ENCODE data around the gene IRX3.

GRCh38 chr16:54327609-54328008, 41.0 kb upstream of the IRX3 start:
- TF ChIP-seq CTCF (conservative IDR thresholded peaks at IDR 0.05; ENCODE audit: low read depth in 2 of 2), result no peak
- no peak for TF ChIP-seq EZH2 (IDR thresholded peaks at IDR 0.05; ENCODE audit: low read depth, unreplicated experiment)
- TF ChIP-seq CREB1 (CRISPR knock-in tag; IDR thresholded peaks at IDR 0.05; ENCODE audit: low read depth), result no peak
- no peak for TF ChIP-seq POLR2AphosphoS5 (IDR thresholded peaks at IDR 0.05; ENCODE audit: low read depth)
- no peak for TF ChIP-seq EZH2phosphoT487 (IDR thresholded peaks at IDR 0.05; ENCODE audit: unreplicated experiment)
- TF ChIP-seq ZNF462 (CRISPR knock-in tag; IDR thresholded peaks at IDR 0.05), result no peak
- no peak for TF ChIP-seq NANOG (IDR thresholded peaks at IDR 0.05; ENCODE audit: borderline replicate concordance)
- TF ChIP-seq ZNF114 (CRISPR knock-in tag; IDR thresholded peaks at IDR 0.05), result no peak
- TF ChIP-seq REST (IDR thresholded peaks at IDR 0.05; ENCODE audit: unreplicated experiment), result no peak
- TF ChIP-seq ZNF331 (CRISPR knock-in tag; IDR thresholded peaks at IDR 0.05; ENCODE audit: low read depth), result no peak
- no peak for TF ChIP-seq ETS1 (IDR thresholded peaks at IDR 0.05)
- no peak for TF ChIP-seq JUNB (IDR thresholded peaks at IDR 0.05; ENCODE audit: unreplicated experiment)

Measured in GM23338 (cell line).